DND-41 (cell line): ENCODE measurements around the gene PRSS2.
"Not testable (repeated sequence)": the region's sequence is repeated elsewhere in the genome, so short reads cannot be mapped to it uniquely, and the experiment has no call there.

Experiments
- CTCF ChIP-seq: IDR thresholded peaks from 2 replicates; pipeline ENCODE4 v1.5.1; 2012; ENCODE audit warnings: borderline replicate concordance, low read length, moderate library complexity, mild to moderate bottlenecking; ENCODE audit not compliant: poor library complexity, severe bottlenecking; ENCODE audit errors: extremely low read depth
- EZH2 ChIP-seq: IDR thresholded peaks from 3 replicates; pipeline ENCODE4 v1.6.1; 2012; ENCODE audit warnings: borderline replicate concordance, low read depth, mild to moderate bottlenecking, moderate library complexity, low read length, inconsistent platforms; ENCODE audit not compliant: severe bottlenecking

DNA sequence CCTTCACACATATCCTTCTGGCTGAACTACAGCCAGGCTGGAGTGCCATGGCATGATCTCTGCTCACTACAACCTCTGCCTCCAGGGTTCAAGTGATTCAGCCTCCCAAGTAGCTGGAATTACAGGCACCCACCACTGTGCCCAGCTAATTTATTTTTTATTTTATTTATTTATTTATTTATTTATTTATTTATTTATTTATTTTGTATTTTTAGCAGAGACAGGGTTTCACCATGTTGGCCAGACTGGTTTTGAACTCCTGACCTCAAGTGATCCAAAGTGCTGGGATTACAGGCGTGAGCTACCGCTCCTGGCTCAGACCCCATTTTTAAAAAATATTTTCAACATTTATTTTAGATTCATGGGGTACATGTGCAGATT lies 6.1 kb downstream of the PRSS2 start:
- TF ChIP-seq EZH2, CTCF: not testable (repeated sequence)
